ENCODE results near the gene SEL1L. TPM values are rescaled to one million over a fixed set of nuclear protein-coding genes. Genes with fewer than 3 reads are reported as not detected.

The SEL1L gene
- total and polyA plus RNA-seq, 2 donors (not counting 3 experiments of a cell fraction or from before 2014, with no cell fraction given) = 15.0 to 95.0 TPM

GRCh38 chr14:81551471-81551870 lies 17.8 kb upstream of the SEL1L start:
- no peaks in the 10 kb centered on the region for H3K79me2 ChIP-seq (ENCODE audit: control insufficient read depth, insufficient read depth, low read length)
- H3K4me2 ChIP-seq (ENCODE audit: insufficient read depth, low read length) = no peak overlapping the region
- TF ChIP-seq MYC (IDR thresholded peaks at IDR 0.05; ENCODE audit: low read depth, low read length) (no peak), POLR2AphosphoS5 (IDR thresholded peaks at IDR 0.05; ENCODE audit: insufficient read depth, low read depth, low read length) (no peak), POLR2A (IDR thresholded peaks at IDR 0.05; ENCODE audit: low read depth, low read length) (no peak), FOS (IDR thresholded peaks at IDR 0.05; ENCODE audit: borderline replicate concordance, insufficient read depth, low read length) (no peak), GATA2 (IDR thresholded peaks at IDR 0.05; ENCODE audit: insufficient read depth, insufficient read length, low read depth, low read length) (no peak), EZH2 (IDR thresholded peaks at IDR 0.05; ENCODE audit: borderline replicate concordance, low read depth, low read length, severe bottlenecking) (no peak), JUN (IDR thresholded peaks at IDR 0.05; ENCODE audit: borderline replicate concordance, insufficient read depth, insufficient read length, low read depth) (no peak)
- TF ChIP-seq, protein P1, sequence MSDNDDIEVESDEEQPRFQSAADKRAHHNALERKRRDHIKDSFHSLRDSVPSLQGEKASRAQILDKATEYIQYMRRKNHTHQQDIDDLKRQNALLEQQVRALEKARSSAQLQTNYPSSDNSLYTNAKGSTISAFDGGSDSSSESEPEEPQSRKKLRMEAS (IDR thresholded peaks at IDR 0.05; ENCODE audit: insufficient read depth, insufficient read length) = no peak
- TF ChIP-seq, protein P2, sequence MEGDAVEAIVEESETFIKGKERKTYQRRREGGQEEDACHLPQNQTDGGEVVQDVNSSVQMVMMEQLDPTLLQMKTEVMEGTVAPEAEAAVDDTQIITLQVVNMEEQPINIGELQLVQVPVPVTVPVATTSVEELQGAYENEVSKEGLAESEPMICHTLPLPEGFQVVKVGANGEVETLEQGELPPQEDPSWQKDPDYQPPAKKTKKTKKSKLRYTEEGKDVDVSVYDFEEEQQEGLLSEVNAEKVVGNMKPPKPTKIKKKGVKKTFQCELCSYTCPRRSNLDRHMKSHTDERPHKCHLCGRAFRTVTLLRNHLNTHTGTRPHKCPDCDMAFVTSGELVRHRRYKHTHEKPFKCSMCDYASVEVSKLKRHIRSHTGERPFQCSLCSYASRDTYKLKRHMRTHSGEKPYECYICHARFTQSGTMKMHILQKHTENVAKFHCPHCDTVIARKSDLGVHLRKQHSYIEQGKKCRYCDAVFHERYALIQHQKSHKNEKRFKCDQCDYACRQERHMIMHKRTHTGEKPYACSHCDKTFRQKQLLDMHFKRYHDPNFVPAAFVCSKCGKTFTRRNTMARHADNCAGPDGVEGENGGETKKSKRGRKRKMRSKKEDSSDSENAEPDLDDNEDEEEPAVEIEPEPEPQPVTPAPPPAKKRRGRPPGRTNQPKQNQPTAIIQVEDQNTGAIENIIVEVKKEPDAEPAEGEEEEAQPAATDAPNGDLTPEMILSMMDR (IDR thresholded peaks at IDR 0.05; ENCODE audit: extremely low read depth in 1 of 2, insufficient read depth in 1 of 2, low read depth in 1 of 2, low read length in 2 of 2) = no peak
- FAIRE-seq (no peak), DNase-seq (ENCODE audit: low read depth, low spot score) (no peak)
- intact Hi-C loops (cut with micrococcal nuclease) (no loop called here), dilution Hi-C loops (cut with MboI; ENCODE audit: extremely low pct_ligation_motif_present, low sequenced_read_pairs) (no loop called here)
- ChIA-PET POLR2A (no interaction called here), CTCF (no interaction called here)
- H3K27me3 ChIP-seq (ENCODE audit: control insufficient read depth in 2 of 2, insufficient read depth in 2 of 2, low read length in 2 of 2) = no peaks in the 10 kb centered on the region
- no peaks in the 10 kb centered on the region for H3K9me3 ChIP-seq (replicated peaks; ENCODE audit: control insufficient read depth, insufficient read depth, low read length)
- no peak overlapping the region for H2AFZ ChIP-seq (ENCODE audit: low read depth, low read length)
- no peaks in the 10 kb centered on the region for H4K20me1 ChIP-seq (replicated peaks; ENCODE audit: control insufficient read depth, extremely low read depth, insufficient read depth, low read length)
- no peaks in the 10 kb centered on the region for H3K4me1 ChIP-seq (ENCODE audit: control insufficient read depth, extremely low read depth, insufficient read depth, low read length)
- H3K9me1 ChIP-seq (replicated peaks; ENCODE audit: control insufficient read depth, extremely low read depth, insufficient read depth, low read length) = no peaks in the 10 kb centered on the region
- no peak overlapping the region for H3K27ac ChIP-seq (ENCODE audit: insufficient read depth, low read depth, low read length)
- H3K9ac ChIP-seq (replicated peaks; ENCODE audit: extremely low read depth, insufficient read depth, low read length) = no peak overlapping the region
- no peaks in the 10 kb centered on the region for H3K36me3 ChIP-seq (ENCODE audit: control insufficient read depth in 2 of 2, extremely low read depth in 1 of 2, insufficient read depth in 2 of 2, low read length in 2 of 2)
- BruUV-seq (replicated peaks) = no TSS peak
- no peak overlapping the region for H3K4me3 ChIP-seq (replicated peaks in 1 of 3; ENCODE audit: insufficient read depth in 1 of 3, low read depth in 1 of 3, low read length in 3 of 3)

Measured in endothelial cell of umbilical vein (primary cell).